Activated CD8-positive, alpha-beta memory T cell treated with anti-CD3 and anti-CD28 coated beads for 4 hours (primary cell): Measurements from ENCODE around the gene MLLT11.

Experiments
- DNase-seq, 2 donors: peaks; one replicate each; pipeline ENCODE4 v3.0.0-alpha.2; 2020; ENCODE audit warnings: low read depth in 2 of 2

The MLLT11 gene, protein sequence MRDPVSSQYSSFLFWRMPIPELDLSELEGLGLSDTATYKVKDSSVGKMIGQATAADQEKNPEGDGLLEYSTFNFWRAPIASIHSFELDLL

DNA sequence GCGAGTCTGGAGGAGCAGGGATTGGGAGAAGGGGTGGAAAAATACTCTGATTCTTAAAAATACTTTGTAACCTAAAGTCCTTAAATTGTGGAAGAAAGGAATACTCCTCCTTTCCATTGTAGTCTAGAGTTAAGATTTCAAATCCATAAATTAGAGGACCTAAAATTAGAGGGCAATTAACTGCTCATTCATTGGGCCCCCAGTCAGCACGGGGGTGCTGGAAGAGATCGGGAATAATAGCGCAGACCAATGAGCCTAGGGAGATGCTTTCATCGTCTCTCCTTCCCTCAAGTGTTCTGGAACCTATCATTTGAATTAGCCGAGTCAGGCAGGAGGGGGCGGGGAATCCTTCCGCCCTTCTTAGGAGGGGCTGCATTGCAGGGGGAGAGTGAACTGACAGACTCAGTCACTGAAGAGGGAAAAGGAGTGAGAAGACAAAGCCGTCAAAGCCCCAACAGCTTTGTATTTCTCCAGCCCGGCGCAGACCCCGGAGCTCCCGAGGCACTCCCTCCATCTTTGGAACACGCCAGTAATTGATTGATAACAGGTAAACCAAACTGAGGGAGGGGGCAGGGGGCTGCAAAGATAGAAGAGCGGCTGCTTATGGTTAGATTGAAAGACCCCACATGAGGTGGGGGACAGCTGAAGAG, at the start of gene MLLT11:
TSS of gene MLLT11 (plus strand) at position 391 of the 650 bp plus-strand sequence. CDS start 6,828 bp downstream, outside the sequence.
- no peak for DNase-seq

DNA sequence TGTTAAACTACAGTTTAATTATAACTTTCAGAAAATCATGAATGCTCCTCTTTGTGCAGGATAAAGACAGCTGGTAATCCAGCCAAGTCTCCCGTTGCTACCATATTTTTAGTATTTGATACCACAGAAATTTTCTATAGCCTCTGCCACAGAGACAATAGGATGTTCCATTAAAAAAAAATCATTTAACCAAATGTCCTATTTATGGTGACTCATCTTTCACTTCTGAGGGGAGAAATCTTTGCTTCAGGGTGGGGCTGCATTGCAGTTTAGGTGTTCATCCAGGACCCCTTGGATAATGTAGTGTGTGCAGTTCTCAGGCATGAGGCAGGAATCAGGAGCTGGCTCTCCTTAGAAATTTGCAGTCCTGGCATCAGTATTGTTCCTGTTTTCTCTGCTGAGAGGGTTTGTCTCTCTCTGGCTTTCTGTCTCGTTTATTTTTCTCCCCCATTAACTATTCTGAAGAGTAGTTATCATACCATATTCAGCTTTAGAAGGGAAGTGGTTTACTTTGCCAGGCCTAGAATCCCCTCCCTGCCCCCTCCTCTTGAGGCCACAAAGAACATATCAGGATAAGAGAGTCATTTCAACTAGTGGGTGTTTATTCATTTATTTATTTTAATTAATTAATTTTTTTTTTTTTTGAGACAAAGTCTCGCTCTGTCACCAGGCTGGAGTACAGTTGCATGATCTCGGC, 48.9 kb upstream of the MLLT11 start:
- DNase-seq = no peak

DNA sequence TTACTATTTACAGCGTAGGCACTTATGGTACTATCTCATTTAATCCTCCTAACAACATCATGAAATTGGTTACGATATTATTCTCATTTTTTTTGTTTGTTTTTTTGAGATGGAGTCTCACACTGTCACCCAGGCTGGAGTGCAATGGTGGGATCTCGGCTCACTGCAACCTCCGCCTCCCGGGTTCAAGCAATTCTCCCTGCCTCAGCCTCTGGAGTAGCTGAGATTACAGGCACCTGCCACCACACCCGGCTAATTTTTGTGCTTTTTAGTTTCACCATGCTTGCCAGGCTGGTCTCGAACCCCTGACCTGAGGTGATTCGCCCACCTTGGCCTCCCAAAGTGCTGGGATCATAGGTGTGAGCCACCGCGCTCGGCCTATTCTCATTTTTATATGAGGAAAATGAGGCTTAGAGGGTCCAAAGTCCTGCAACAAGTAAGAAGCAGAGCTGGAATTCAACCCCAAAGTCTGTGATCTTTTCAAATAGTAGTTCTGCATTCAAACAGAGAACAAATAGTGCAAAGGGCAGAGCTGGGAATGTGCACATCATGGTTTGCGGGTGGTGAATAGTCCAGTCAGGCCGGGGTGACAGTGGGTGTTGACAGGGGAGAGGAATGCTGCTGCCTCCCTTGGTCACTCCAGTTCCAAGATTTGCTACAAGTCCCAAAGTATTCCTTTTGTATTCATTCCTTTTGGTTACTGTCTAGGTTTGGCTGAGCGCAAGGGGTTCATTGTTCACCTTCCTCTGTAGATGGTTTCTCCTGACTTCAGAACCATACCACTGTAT, 47.3 kb upstream of the MLLT11 start:
- no peak for DNase-seq

DNA sequence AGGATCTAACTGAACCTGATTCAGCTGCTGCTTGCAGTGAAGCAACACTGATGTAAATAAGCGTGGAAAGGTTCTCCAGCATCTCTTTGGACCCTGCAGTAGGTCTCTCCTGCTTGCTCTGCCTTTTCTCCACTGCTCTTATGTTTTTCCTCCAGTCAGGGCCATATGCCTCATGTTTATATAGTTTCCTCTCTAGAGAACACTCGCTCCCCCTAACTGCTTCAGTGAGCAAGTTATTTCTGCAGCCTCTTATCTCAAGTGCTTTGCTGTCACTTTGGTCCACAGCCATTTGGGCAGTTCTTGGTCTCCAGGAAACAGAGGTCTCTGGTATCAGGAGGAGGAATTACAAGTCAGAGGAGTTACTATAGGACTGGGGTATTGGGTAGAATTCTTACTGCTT, 46.7 kb upstream of the MLLT11 start:
- DNase-seq = no peak

DNA sequence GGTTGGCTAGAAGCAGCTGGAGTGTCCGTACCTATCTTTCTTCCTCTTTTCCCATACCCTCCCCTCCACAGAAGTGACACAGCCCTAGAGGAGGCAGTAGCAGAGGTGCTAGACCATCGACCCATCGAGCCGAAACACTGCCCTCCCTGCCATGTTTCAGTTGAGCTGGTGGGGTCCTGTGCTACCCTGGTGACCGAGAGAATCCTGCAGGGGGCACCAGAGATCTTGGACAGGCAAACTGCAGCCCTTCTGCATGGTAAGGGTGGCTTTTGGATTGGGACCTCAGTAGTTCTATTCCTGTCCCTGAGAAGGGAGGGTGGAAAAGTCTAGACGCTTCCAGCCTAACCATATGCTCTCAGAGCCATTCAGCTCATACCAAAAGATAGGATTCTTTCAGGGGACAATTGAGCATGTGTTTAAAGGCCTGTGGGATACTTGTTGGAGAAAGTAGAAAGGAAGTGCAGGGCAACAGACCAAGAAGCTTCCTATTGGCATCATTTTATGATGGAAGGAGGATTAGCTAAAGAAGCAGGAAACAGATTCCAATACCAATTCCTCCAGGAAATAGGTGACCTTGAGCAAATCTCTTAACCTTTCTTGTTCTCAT, 35.6 kb upstream of the MLLT11 start:
- DNase-seq = peak; percentile 72 to 76

DNA sequence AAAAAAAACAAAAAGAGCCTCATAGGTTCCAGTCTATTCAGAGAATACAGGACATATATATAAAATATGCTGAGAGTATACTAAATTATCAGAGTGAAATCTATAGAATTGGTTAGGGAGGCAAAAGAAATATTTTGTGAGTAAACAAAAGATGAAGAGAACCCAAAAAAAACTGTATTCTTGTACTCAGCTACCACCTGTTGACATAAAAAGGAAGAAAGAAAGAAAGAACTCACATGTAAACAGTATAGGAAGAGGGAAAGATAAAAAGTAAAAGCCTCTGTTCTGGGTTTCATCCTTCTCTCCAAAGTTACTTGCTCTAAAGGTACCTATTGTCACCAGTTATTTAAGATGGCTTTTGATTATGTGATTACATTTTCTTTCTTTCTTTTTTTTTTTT, 33.7 kb upstream of the MLLT11 start:
- no peak for DNase-seq

DNA sequence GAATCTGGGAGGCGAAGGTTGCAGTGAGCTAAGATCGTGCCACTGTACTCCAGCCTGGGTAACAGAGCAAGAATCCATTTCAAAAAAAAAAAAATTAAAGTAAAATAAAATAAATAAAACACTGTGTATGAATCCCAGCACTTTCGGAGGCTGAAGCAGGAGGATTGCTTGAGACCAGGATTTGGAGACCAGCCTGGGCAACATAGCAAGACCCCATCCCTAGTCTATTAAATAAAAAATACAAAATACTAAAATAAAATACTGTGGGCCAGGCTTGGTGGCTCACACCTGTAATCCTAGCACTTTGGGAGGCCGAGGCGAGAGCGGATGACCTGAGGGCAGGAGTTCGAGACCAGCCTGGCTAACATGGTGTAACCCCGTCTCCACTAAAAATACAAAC, 28.0 kb upstream of the MLLT11 start:
- no peak for DNase-seq

DNA sequence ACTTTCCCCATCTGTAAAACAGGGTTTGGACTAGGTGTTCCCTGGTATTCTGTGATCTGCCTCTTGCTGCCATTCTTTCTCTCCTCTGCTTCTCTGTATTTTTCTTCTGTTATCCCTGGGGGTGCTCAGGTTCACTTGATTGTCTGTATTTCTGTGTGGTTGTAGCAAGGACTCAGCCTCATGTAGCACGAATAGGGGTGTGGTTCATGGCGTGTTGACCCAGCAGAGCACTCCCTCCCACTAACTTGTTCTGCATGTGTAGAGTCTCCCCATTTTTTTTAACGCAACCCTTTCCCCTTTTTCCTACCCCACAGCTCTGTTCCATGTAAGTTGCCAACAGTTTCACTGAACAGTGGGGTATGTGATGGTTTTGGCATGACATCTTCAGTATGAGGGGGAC, 25.0 kb upstream of the MLLT11 start:
- no peak for DNase-seq

DNA sequence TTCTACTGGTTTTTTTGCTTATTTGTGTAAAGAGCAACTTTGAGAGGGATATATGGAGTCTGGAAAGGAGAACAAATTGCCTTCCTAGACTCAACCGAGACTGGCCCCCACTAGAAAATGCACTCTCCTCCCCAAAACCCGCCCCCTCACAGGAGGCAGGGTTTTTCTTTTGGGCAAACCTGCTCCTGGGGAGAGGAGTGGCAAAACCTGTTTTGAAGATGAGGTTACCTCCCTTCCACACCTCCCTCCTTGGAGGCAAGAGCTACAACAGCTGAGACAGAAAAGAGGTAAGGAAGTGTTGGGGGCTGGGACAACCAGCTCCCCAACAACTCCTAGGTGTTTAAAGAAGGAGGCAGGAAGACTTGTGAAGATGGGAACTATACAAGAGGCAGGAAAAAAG, 23.8 kb upstream of the MLLT11 start, which contains the start of gene BNIPL:
TSS of gene BNIPL (plus strand) at position 231 of the 400 bp plus-strand sequence. CDS start at position 371, 140 bp downstream.
- no peak for DNase-seq

DNA sequence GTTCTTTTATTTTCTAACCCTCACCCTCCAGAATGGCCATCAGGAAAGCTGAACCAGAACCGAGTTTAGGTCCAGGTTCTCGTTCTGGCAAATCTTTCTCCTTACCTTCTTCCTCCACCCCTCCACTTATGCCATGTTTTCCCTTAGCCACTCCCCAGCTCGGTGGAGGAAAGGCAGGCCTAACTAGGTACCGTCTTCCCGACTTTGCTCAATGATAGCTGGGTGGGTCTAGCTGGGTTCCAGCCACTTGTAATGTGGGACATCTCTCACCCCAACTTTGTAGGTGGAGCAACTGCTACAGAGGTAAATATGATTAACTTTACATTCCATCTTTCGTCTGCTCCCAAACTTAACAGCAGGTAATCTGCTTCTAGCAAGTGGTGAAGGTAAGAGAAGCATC, 23.2 kb upstream of the MLLT11 start:
- no peak for DNase-seq

DNA sequence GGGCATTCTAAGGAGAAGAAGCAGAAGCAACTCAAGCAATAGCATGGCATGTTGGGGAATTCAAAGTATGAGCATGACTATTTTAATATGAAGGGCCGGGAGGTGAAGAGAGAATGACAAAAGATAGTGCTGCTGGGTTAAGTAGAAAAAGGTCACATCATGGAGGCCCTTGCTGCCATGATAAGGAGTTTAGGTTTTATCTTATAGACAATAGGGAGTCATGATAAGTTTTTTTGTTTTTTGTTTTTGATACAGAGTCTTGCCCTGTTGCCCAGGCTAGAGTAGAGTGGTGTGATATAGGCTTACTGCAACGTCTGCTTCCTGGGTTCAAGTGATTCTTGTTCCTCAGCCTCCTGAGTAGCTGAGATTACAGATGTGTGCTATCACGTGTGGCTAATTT, 20.7 kb upstream of the MLLT11 start:
- DNase-seq = no peak

DNA sequence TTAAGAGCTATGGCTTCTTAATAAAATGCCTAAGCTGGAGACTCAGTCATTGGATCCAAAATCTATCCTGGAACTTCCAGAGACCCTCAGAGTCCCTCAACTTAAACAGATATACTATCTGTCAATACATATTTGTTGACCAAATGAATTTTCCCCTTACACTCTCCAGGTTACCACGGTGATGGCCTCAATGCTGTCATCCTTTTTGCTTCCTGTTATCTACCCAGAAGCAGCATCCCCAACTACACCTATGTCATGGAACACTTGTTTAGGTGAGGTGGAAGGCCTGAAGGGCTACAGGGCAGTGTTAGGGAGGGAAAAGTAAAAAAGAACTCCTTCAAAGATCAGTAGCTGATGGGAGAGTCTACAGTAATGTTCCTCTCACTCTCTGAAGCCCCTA, 17.0 kb upstream of the MLLT11 start:
- DNase-seq = no peak

DNA sequence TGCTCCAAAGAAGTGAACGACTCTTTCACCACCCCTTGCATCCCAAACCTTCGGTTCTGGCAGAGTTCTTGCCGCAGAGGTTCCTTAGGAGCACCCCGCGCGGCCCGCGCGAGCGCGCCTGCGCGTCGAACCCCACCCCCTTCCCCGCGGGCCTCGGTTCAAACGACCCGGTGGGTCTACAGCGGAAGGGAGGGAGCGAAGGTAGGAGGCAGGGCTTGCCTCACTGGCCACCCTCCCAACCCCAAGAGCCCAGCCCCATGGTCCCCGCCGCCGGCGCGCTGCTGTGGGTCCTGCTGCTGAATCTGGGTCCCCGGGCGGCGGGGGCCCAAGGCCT, 12.6 kb upstream of the MLLT11 start, which contains the start of gene C1orf56:
TSS of gene C1orf56 (plus strand) at position 161 of the 334 bp plus-strand sequence. CDS start at position 258, 97 bp downstream.
- peak in 1 of 2 donors; percentile 45 for DNase-seq

DNA sequence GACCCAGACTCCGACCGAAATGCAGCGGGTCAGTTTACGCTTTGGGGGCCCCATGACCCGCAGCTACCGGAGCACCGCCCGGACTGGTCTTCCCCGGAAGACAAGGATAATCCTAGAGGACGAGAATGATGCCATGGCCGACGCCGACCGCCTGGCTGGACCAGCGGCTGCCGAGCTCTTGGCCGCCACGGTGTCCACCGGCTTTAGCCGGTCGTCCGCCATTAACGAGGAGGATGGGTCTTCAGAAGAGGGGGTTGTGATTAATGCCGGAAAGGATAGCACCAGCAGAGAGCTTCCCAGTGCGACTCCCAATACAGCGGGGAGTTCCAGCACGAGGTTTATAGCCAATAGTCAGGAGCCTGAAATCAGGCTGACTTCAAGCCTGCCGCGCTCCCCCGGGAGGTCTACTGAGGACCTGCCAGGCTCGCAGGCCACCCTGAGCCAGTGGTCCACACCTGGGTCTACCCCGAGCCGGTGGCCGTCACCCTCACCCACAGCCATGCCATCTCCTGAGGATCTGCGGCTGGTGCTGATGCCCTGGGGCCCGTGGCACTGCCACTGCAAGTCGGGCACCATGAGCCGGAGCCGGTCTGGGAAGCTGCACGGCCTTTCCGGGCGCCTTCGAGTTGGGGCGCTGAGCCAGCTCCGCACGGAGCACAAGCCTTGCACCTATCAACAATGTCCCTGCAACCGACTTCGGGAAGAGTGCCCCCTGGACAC, 12.1 kb upstream of the MLLT11 start:
- no peak for DNase-seq

DNA sequence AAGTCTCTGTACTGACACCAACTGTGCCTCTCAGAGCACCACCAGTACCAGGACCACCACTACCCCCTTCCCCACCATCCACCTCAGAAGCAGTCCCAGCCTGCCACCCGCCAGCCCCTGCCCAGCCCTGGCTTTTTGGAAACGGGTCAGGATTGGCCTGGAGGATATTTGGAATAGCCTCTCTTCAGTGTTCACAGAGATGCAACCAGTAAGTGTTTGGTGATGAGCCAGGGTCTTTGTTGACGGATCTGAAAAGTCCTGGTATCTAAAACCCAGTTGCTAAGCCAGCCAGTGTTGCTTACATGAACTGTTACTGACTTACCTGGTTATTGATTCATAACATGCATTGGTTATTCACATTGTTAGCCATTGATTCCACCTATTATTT, 11.6 kb upstream of the MLLT11 start:
- DNase-seq = no peak

DNA sequence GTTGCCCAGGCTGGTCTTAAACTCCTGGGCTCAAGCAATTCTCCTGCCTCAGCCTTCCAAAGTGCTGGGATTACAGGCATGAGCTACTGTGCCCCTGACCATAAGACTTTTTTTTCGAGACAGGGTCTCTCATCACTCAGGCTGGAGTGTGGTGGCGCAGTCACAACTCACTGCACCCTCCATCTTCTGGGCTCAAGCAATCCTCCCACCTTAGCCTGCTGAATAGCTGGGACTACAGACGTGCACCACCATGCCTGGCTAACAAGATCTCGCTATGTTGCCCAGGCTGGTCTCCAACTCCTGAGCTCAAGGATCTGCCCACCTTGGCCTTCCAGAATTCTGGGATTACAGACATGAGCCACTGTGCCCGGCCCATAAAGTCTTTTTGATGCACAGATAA, 10.7 kb upstream of the MLLT11 start:
- DNase-seq = no peak

DNA sequence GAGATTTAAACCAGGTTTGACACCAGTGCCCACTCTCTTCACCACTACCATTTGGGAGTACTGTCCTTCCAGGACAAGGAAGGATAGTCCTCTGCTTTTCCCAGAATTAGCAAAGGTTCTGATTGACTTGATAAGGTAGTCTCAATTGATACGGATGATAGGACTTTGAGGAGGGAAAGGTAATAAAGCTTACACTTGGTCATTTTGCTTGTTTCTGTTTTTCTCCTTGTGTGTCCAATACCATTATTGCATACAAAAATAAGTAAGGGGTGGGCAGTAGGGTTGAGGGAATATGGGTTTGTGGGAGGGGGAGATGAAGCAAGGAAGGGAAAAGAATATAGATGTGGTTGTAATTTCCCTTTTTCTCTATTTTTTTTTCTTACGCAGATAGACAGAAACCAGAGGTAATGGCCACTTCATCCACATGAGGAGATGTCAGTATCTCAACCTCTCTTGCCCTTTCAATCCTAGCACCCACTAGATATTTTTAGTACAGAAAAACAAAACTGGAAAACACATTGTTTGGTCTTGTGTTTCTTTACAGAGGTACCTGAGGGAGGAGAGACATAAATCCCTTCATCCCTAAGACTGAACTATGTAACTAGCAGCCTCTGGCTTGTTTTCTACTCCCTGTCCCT, 10.0 kb upstream of the MLLT11 start:
- DNase-seq = no peak

DNA sequence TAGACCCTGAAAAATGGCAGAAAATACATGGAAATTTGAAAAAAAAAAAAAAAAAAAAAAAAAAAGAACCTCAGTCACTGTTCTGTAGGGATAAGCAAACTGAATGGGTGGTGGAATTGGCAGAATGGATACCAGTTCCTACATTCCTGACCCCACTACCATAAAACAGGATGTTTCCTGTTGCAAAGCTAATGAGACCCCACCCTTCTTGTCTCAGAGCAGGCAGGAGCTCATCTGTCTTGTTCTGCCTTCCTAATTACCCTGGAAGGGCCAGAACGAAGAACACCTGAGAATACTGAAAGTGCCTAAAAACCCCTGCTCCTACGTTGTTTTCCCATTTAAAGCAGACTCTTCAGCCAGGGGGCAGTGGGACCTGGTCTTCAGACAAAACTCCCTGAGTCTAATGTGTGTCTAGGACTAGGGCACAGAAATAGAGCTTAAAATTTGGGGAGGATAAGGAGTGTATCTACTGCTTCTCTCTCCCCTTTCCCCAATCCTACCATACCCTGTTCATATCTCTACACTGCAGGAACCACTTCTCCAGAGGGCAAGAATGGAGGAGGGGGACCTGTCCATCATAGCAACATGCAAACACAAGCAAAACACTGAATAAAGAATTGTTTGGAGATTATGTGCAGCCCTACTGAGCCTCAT, 8.7 kb upstream of the MLLT11 start:
- DNase-seq = no peak

DNA sequence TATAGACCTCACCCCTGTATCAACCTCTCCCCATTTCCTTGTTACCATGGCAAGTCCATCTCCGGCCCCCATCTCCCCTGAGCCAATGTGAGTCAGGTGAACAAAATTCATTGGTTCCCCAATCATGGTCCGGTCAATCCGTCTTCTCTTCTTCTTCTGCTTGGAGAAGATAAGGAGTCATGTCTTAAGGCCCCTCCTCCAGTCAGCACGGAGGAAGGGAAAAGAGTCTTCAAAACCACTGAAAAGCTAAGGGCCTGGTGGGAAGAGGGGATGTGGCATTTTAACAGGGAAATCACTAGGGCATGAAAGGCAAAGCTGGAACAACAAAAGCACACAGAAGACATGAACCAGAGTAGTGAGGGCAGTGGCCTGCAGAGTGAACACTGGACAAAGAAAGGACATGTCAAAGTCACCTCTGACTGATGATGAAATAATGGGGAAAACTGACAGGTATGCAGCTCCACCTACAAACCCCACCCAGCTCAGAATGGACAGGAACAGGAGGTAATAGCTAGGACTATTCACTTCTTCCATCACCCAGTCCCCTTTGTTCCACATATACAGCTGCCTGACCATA, 5.1 kb upstream of the MLLT11 start:
- DNase-seq = no peak

DNA sequence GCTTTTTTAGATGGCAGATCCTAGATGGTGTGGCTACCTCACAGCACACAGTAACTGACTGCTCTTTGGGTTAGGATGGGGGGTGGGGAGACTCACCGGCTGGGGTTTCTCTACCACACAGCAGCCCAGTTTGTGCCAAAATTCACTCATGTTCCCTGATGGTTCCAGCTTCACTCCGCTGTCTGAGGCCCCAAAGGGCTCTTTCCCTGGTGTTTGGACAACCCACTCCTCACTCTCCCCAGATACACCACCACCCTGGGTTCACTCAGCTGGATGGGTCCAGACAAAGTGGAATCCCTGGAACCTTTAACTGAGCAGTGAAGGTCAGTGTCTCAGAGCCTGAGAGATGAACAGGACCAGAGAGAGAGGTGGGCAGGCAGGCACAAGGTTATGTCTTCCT, 4.6 kb upstream of the MLLT11 start:
- no peak for DNase-seq
